Brain pericyte (primary cell): ENCODE measurements around the gene IGF2BP1.
"Not testable (repeated sequence)": the region's sequence is repeated elsewhere in the genome, so short reads cannot be mapped to it uniquely, and the experiment has no call there.

Source experiments
- DNase-seq: peaks from one replicate; pipeline ENCODE4 v3.0.0-alpha.2; 2012; ENCODE audit warnings: low read depth, low spot score

Gene IGF2BP1

GRCh38 chr17:48995974-48996721, 1.0 kb upstream of the IGF2BP1 start:
- no peak for DNase-seq

GRCh38 chr17:48996722-48997102, 473 bp upstream of the IGF2BP1 start:
- DNase-seq, result no peak

GRCh38 chr17:48997827-48998586, 822 bp downstream of the IGF2BP1 start:
- no peak for DNase-seq

- DNase-seq, result no peak
These were observed 1.6 kb downstream of the IGF2BP1 start for GRCh38 chr17:48998587-48999440.

- no peak for DNase-seq
These were observed 3.8 kb downstream of the IGF2BP1 start for GRCh38 chr17:49000943-49001342.

GRCh38 chr17:49001671-49002070, 4.5 kb downstream of the IGF2BP1 start:
- DNase-seq, result no peak

GRCh38 chr17:49002331-49002730, 5.1 kb downstream of the IGF2BP1 start:
- DNase-seq, result no peak

GRCh38 chr17:49002766-49003165, 5.6 kb downstream of the IGF2BP1 start:
- no peak for DNase-seq

- no peak for DNase-seq
These were observed 6.6 kb downstream of the IGF2BP1 start for GRCh38 chr17:49003557-49004511.

GRCh38 chr17:49005140-49005539, 8.0 kb downstream of the IGF2BP1 start:
- DNase-seq, result no peak

GRCh38 chr17:49008908-49009307, 11.7 kb downstream of the IGF2BP1 start:
- DNase-seq, result not testable (repeated sequence)

GRCh38 chr17:49012769-49013255, 15.6 kb downstream of the IGF2BP1 start:
- DNase-seq, result no peak

GRCh38 chr17:49013311-49014213, 16.4 kb downstream of the IGF2BP1 start:
- DNase-seq, result no peak

- DNase-seq, result no peak
These were observed 18.2 kb downstream of the IGF2BP1 start for GRCh38 chr17:49015179-49015923.

- DNase-seq, result no peak
These were observed 19.0 kb downstream of the IGF2BP1 start for GRCh38 chr17:49015924-49016774.

- no peak for DNase-seq
These were observed 19.7 kb downstream of the IGF2BP1 start for GRCh38 chr17:49016775-49017463.

- DNase-seq, result no peak
These were observed 21.0 kb downstream of the IGF2BP1 start for GRCh38 chr17:49018116-49018612.
